Retinal pigment epithelial cell (primary cell): ENCODE measurements around the gene STH.

Experiments
- DNase-seq: peaks from one replicate; pipeline ENCODE4 v3.0.0-alpha.2; 2010; ENCODE audit warnings: low read depth
- H3K4me3 ChIP-seq: 2 replicates; pipeline ENCODE4 v1.5.1; 2011; ENCODE audit warnings: mild to moderate bottlenecking, low read length, control low read depth, moderate library complexity
- CTCF ChIP-seq: conservative IDR thresholded peaks from 2 replicates; pipeline ENCODE4 v1.5.1; 2011; ENCODE audit warnings: low read depth, low read length, control low read depth, inconsistent platforms

STH gene

GRCh38 chr17:46031920-46032319 is 32.9 kb downstream of the STH start:
- no peak overlapping the region for H3K4me3 ChIP-seq
- no peak for DNase-seq
- TF ChIP-seq CTCF = no peak

- no peak for DNase-seq
- H3K4me3 ChIP-seq = no peak overlapping the region
- TF ChIP-seq CTCF = no peak
Observed at GRCh38 chr17:46032909-46033308, 33.9 kb downstream of the STH start.

- DNase-seq = no peak
- TF ChIP-seq CTCF = no peak
- H3K4me3 ChIP-seq = no peak overlapping the region
Observed at GRCh38 chr17:46033392-46033791, 34.3 kb downstream of the STH start.

GRCh38 chr17:46035112-46035818 is 36.2 kb downstream of the STH start:
- no peak for DNase-seq
- no peak for TF ChIP-seq CTCF
- no peak overlapping the region for H3K4me3 ChIP-seq

GRCh38 chr17:46036491-46036890 is 37.4 kb downstream of the STH start:
- no peak for TF ChIP-seq CTCF
- DNase-seq = no peak
- no peak overlapping the region for H3K4me3 ChIP-seq

GRCh38 chr17:46037722-46038255 is 38.7 kb downstream of the STH start:
- no peak for TF ChIP-seq CTCF
- H3K4me3 ChIP-seq = no peak overlapping the region
- DNase-seq = no peak

- DNase-seq = no peak
- no peak overlapping the region for H3K4me3 ChIP-seq
- TF ChIP-seq CTCF = no peak
Observed at GRCh38 chr17:46038414-46038813, 39.4 kb downstream of the STH start.
